H7 (cell line): ENCODE measurements around the gene CHI3L2. TPM values are rescaled to one million over a fixed set of nuclear protein-coding genes. Genes with fewer than 3 reads are reported as not detected.

ENCODE experiments used
- DNase-seq: peaks from one replicate; pipeline ENCODE4 v3.0.0; 2012
- H3K27me3 ChIP-seq: 2 replicates; pipeline ENCODE4 v1.6.0; 2011; ENCODE audit warnings: mild to moderate bottlenecking, low read length; ENCODE audit not compliant: control insufficient read depth, insufficient read depth
- H3K36me3 ChIP-seq: replicated peaks from 2 replicates; pipeline ENCODE4 v1.5.1; 2011; ENCODE audit warnings: low read length; ENCODE audit not compliant: control insufficient read depth, insufficient read depth
- H3K4me3 ChIP-seq: 2 replicates; pipeline ENCODE4 v1.5.1; 2011; ENCODE audit warnings: low read depth, mild to moderate bottlenecking, control low read depth, low read length, moderate library complexity; ENCODE audit not compliant: insufficient read depth
- total RNA-seq: library from RNA; depleted of rRNA; stranded (reverse); fragments of >200 nt; shearing (Covaris generic); gene quantifications from 2 replicates; pipeline ENCODE4 v1.2.3, GENCODE V29; 2014; rRNA removed

The CHI3L2 gene, protein sequence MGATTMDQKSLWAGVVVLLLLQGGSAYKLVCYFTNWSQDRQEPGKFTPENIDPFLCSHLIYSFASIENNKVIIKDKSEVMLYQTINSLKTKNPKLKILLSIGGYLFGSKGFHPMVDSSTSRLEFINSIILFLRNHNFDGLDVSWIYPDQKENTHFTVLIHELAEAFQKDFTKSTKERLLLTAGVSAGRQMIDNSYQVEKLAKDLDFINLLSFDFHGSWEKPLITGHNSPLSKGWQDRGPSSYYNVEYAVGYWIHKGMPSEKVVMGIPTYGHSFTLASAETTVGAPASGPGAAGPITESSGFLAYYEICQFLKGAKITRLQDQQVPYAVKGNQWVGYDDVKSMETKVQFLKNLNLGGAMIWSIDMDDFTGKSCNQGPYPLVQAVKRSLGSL
- not detected in 2 replicates for total RNA-seq

GRCh38 chr1:111227434-111227833 lies at the start of gene CHI3L2:
Gene CHI3L2 (plus strand): TSS chr1:111227713. CDS start chr1:111227730, 17 bp downstream.
- Histone ChIP-seq H3K36me3 (no peaks in the 10 kb centered on the region), H3K27me3 (peaks cover 6% of the 10 kb centered on the region; the same call in 1 of the 2 replicates), H3K4me3 (no peak within 1 kb of the TSS)
- DNase-seq = no peak

DNA sequence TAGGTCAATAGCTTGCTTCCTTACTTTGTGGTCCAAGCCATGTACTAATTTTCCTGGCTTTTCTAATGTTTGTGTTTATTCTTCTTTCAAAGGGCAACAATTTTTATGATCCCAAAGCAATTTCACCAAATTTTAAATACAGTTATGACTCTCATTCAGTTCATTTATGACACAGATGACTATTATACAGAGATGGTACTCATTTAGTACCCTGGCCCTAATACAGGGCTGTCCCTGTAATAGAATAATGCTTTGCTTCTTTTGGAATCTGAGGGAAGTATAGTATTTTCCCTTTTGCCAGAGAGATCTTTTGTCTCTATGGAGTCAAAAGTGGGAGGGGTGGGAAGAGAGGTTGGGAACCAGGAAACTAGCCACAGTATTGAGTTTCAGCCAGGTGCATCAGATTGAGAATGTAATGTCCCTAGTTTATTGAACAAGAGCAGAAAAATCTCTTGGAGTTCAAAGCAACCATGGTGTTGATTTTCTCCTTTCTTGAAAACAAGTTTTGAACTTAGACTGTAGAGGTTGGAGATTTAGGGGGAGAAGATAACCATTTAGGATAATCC lies 47.5 kb upstream of the CHI3L2 start:
- no peak for DNase-seq
- no peaks in the 10 kb centered on the region for H3K27me3 ChIP-seq
- H3K4me3 ChIP-seq = no peak overlapping the region
- H3K36me3 ChIP-seq = peaks cover 1% of the 10 kb centered on the region

- Histone ChIP-seq H3K27me3 (no peaks in the 10 kb centered on the region), H3K36me3 (peaks cover 3% of the 10 kb centered on the region), H3K4me3 (no peak overlapping the region)
- DNase-seq = no peak
Observed at GRCh38 chr1:111182052-111182451, 45.5 kb upstream of the CHI3L2 start.

- peaks cover 6% of the 10 kb centered on the region for H3K36me3 ChIP-seq
- H3K27me3 ChIP-seq = no peaks in the 10 kb centered on the region
- no peak overlapping the region for H3K4me3 ChIP-seq
- no peak for DNase-seq
Observed at GRCh38 chr1:111183308-111184069, 44.0 kb upstream of the CHI3L2 start.

DNA sequence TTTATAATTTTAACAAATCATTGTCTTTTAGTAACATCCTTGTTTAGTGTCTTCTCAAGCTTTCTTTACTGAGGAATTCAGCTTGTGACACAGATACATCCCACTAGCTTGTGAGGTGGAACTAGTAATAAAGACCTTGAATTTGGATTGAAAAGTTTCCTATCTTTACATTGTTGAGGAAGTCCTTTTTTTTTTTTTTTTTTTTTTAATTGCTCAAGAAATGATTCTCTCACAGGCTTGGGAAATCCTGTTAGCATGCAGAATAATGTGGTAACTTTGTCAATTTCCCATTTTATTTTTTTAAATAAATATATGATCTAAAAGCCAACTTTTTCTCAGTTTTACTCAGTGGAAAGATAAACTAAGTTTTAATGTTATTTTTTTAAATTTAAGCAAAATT lies 42.9 kb upstream of the CHI3L2 start:
- no peak overlapping the region for H3K4me3 ChIP-seq
- H3K27me3 ChIP-seq = no peaks in the 10 kb centered on the region
- DNase-seq = no peak
- peaks cover 6% of the 10 kb centered on the region for H3K36me3 ChIP-seq

DNA sequence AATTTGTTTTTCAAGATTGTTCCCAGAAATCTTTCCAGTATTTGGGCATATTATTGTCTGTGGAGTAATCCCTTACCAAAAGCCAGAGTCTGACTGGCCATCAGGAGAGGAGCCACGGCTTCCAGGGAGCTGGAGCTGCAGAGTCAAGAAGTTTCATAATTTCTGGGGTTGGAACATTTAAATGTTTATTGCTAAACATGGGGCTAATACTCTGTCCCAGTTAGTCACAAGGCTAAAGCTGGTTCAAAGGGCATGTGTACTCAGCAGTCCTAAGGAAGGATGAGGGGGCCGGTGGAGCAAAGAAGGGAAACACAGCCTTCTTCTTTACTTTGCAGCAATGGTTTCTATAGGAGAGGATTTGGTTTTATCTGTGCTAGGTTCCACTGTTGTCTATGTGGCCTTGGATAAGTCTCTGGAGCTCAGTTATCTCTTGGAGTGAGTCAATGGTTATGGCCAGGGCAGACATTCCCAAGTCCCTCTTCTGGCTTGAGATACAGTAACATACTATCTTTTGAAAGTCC lies 36.5 kb upstream of the CHI3L2 start:
- peaks cover 4% of the 10 kb centered on the region for H3K36me3 ChIP-seq
- DNase-seq = peak; percentile 4
- H3K27me3 ChIP-seq = no peaks in the 10 kb centered on the region; the same call in 1 of the 2 replicates
- H3K4me3 ChIP-seq = no peak overlapping the region

GRCh38 chr1:111191496-111191895 lies 36.0 kb upstream of the CHI3L2 start:
- no peak for DNase-seq
- H3K4me3 ChIP-seq = no peak overlapping the region
- H3K36me3 ChIP-seq = peaks cover 4% of the 10 kb centered on the region
- H3K27me3 ChIP-seq = no peaks in the 10 kb centered on the region; the same call in 1 of the 2 replicates

- peak; percentile 5 for DNase-seq
- Histone ChIP-seq H3K27me3 (no peaks in the 10 kb centered on the region; the same call in 1 of the 2 replicates), H3K36me3 (peaks cover 3% of the 10 kb centered on the region; the same call in 1 of the 2 replicates), H3K4me3 (no peak overlapping the region)
Observed at GRCh38 chr1:111192074-111192473, 35.4 kb upstream of the CHI3L2 start.

- Histone ChIP-seq H3K27me3 (no peaks in the 10 kb centered on the region; the same call in 1 of the 2 replicates), H3K36me3 (no peaks in the 10 kb centered on the region), H3K4me3 (no peak overlapping the region)
- DNase-seq = peak; percentile 10
Observed at GRCh38 chr1:111192658-111193519, 34.6 kb upstream of the CHI3L2 start.

- Histone ChIP-seq H3K27me3 (no peaks in the 10 kb centered on the region; the same call in 1 of the 2 replicates), H3K4me3 (no peak overlapping the region), H3K36me3 (no peaks in the 10 kb centered on the region)
- DNase-seq = peak; percentile 7
Observed at GRCh38 chr1:111193712-111194480, 33.6 kb upstream of the CHI3L2 start.

- H3K4me3 ChIP-seq = no peak overlapping the region
Observed at GRCh38 chr1:111195002-111195684, 32.4 kb upstream of the CHI3L2 start.

GRCh38 chr1:111196213-111196612 lies 31.3 kb upstream of the CHI3L2 start:
- H3K36me3 ChIP-seq = no peaks in the 10 kb centered on the region
- no peaks in the 10 kb centered on the region; the same call in 1 of the 2 replicates for H3K27me3 ChIP-seq
- no peak overlapping the region for H3K4me3 ChIP-seq
- no peak for DNase-seq

More at GRCh38 chr1:111195002-111195684, 32.4 kb upstream of the CHI3L2 start:
- Histone ChIP-seq H3K36me3 (no peaks in the 10 kb centered on the region), H3K27me3 (no peaks in the 10 kb centered on the region; the same call in 1 of the 2 replicates)
- DNase-seq = no peak
